Ascending aorta (tissue), 2 donors: ENCODE data around the gene KRT85. TPM values are rescaled to one million over a fixed set of nuclear protein-coding genes. Genes with fewer than 3 reads are reported as not detected.

Experiments
- DNase-seq, 2 donors: peaks; one replicate each; pipeline ENCODE4 v3.0.0-alpha.2; 2019; ENCODE audit warnings: low spot score in 2 of 2
- H3K27ac ChIP-seq, 2 donors: fragments of 200-600 bp; sonication (generic); one replicate each; pipeline ENCODE4 v1.5.1; 2016 to 2017; ENCODE audit warnings: mild to moderate bottlenecking in 1 of 2
- H3K27me3 ChIP-seq: fragments of 200-600 bp; sonication (generic); one replicate; pipeline ENCODE4 v1.5.1; 2017
- H3K36me3 ChIP-seq, 2 donors: fragments of 200-600 bp; sonication (generic); one replicate each; pipeline ENCODE4 v1.5.1; 2016
- H3K4me1 ChIP-seq, 2 donors: fragments of 200-600 bp; sonication (generic); one replicate each; pipeline ENCODE4 v1.5.1; 2016 to 2017; ENCODE audit warnings: mild to moderate bottlenecking in 1 of 2
- H3K4me3 ChIP-seq, 2 donors: fragments of 200-600 bp; sonication (generic); one replicate each; pipeline ENCODE4 v1.5.1; 2016 to 2017; ENCODE audit warnings: mild to moderate bottlenecking in 1 of 2
- H3K9me3 ChIP-seq, 2 donors: fragments of 200-600 bp; sonication (generic); one replicate each; pipeline ENCODE4 v1.5.1; 2016
- intact Hi-C: fragments of 100-400 bp; cut with DNase I; formaldehyde crosslinking; loops from one replicate; pipeline ENCODE4 v1.15.1; 2023
- total RNA-seq: library from RNA; depleted of rRNA; stranded (reverse); fragments of >200 nt; gene quantifications from one replicate; pipeline ENCODE4 v1.1.0, GENCODE V29; 2016
- TF ChIP-seq, protein P1 (sequence below), 3 experiments: fragments of 200-600 bp in 2 of 3; fragments of 450-650 bp in 1 of 3; sonication (generic) in 2 of 3; IDR thresholded peaks; one replicate each; pipeline ENCODE4 v1.5.1; 2016 to 2019; ENCODE audit warnings: antibody characterized with exemption in 3 of 3, mild to moderate bottlenecking in 1 of 3, moderate library complexity in 1 of 3

The KRT85 gene
- total RNA-seq, 1 donor from 2014 or later = not detected

DNA sequence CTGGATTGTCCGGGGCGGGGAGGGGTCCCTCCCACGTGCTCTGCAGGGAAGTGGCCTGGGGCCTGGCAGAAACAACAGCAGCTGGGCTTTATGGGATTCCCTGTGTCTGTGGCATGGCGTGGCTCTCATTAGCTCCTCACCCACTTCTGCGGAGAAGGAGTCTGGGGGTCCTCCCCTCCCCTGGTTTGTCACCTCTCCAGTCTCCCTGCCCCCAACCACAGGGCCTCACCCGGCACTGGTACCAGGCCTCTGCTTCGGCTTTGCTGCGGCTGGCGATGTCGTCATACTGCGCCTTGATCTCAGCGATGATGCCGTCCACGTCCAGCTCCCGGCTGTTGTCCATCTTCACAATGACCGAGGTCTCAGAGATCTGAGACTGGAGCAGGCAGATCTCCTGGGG, 32.5 kb upstream of the KRT85 start:
- no peak overlapping the region for H3K27ac ChIP-seq
- TF ChIP-seq, protein P1, sequence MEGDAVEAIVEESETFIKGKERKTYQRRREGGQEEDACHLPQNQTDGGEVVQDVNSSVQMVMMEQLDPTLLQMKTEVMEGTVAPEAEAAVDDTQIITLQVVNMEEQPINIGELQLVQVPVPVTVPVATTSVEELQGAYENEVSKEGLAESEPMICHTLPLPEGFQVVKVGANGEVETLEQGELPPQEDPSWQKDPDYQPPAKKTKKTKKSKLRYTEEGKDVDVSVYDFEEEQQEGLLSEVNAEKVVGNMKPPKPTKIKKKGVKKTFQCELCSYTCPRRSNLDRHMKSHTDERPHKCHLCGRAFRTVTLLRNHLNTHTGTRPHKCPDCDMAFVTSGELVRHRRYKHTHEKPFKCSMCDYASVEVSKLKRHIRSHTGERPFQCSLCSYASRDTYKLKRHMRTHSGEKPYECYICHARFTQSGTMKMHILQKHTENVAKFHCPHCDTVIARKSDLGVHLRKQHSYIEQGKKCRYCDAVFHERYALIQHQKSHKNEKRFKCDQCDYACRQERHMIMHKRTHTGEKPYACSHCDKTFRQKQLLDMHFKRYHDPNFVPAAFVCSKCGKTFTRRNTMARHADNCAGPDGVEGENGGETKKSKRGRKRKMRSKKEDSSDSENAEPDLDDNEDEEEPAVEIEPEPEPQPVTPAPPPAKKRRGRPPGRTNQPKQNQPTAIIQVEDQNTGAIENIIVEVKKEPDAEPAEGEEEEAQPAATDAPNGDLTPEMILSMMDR (IDR thresholded peaks at IDR 0.05) = no peak

DNA sequence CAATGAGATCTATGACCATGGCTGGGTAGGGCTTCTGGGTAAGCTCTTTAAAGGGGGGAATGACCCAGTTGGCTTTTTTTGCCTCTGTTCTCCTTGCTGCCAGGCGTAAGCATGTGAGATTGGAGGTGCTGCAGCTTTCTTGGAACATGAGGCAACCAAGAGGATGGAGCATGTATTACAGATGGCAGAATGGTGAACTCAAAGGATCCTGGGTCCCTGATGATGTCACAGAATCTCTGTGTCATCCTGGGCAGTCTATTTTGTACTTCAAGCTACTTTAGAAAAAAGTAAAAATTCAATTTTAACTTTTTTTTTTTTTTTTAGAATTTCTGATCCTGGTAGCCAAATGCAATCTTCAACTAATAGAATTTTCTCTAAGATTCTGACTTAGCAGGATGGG, 30.9 kb upstream of the KRT85 start:
- Histone ChIP-seq H3K27me3 (no peaks in the 10 kb centered on the region), H3K27ac (no peak overlapping the region), H3K9me3 (no peaks in the 10 kb centered on the region), H3K4me1 (no peaks in the 10 kb centered on the region), H3K36me3 (no peaks in the 10 kb centered on the region), H3K4me3 (no peak overlapping the region)
- intact Hi-C loops = no loop called here
- no peak for DNase-seq
- TF ChIP-seq, protein P1 (IDR thresholded peaks at IDR 0.05) = no peak

More for the DNA sequence above, 32.5 kb upstream of the KRT85 start:
- Histone ChIP-seq H3K27me3 (no peaks in the 10 kb centered on the region), H3K36me3 (no peaks in the 10 kb centered on the region), H3K9me3 (no peaks in the 10 kb centered on the region), H3K4me1 (no peaks in the 10 kb centered on the region), H3K4me3 (no peak overlapping the region)
- intact Hi-C loops = no loop called here
- DNase-seq = no peak

DNA sequence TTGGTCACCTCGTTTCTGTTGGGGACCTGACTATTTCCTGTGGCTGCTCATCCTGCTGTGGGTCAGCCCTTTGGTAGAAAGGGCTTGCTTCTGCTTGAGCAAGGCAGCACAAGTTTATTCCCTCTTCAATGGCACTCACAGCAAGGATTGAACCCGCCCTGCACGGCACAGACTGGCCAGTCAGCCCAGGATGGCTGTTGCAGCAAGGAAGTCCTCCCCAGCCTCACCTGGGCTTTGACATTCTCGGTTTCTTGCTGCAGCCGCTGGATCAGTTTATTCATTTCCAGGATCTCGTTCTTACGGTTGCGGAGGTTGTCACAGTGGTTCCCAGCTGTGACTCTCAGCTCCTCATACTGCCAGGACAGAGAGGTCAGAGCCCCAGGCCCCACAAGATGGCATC, 29.4 kb upstream of the KRT85 start:
- H3K27me3 ChIP-seq = no peaks in the 10 kb centered on the region
- no peak for DNase-seq
- H3K9me3 ChIP-seq = no peaks in the 10 kb centered on the region
- H3K4me3 ChIP-seq = no peak overlapping the region
- intact Hi-C loops = no loop called here
- H3K36me3 ChIP-seq = no peaks in the 10 kb centered on the region
- TF ChIP-seq, protein P1 (IDR thresholded peaks at IDR 0.05) = no peak
- no peak overlapping the region for H3K27ac ChIP-seq
- no peaks in the 10 kb centered on the region for H3K4me1 ChIP-seq

DNA sequence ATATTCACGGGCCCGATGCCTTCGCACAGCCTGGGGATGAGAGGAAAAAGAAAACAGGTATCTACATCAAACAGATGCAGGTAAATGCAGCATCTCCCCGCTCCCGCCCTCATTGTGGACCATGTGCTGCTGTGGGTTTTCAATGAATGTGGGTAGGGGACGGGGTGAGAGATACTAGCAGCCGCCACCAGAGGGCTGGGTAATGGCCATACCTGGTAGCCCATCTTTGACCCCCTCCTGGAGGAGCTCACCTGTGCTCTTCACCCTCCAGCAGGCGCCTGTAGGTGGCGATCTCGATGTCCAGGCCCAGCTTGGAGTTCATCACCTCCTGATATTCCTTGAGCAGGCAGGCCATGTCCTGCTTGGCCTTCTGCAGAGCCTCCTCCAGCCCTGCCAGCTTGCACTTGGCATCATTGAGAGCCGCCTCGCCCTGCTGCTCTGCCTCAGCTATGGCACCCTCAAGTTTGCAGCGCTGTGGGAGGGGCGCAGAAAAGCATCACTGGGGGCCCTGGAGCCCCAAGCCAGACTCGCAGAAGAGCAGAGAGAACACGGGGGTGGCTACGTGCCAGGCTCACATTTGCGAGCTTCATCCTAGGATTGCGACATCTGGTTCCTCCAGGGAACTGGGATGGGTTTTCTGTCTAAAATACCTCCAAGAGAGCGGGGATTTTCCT, 28.6 kb upstream of the KRT85 start:
- intact Hi-C loops = no loop called here
- no peak for DNase-seq

DNA sequence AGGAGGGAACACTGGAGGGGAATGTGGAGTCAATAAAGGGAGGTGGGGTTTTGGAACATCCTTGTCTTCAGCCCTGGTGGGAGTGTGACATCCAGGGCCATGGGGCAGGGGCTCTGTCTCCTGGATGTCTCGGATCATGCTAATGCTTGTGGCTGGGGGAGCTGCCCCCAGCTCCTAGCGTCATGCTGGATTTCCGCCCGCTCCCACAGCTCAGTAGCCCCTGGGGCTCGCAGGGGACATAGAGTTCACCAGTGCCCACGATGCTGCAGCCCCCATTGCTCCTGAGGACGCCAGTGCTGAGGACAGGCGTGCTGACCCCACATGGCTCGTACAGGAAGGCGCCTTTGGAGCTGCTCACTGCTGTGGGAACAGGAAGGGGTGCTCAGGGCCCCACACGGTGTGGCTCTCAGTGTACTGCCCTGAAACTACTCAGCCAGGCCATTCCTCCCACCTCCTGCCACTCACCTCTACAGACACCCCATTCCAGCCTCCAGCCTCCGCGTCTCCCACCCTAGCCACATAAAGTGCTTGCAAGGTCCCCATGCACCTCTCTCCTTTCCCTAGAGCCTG, 27.6 kb upstream of the KRT85 start:
- no peak overlapping the region for H3K27ac ChIP-seq
- no peaks in the 10 kb centered on the region for H3K4me1 ChIP-seq
- H3K36me3 ChIP-seq = no peaks in the 10 kb centered on the region
- DNase-seq = no peak
- TF ChIP-seq, protein P1 (IDR thresholded peaks at IDR 0.05) = no peak
- intact Hi-C loops = no loop called here
- no peak overlapping the region for H3K4me3 ChIP-seq
- H3K27me3 ChIP-seq = no peaks in the 10 kb centered on the region
- H3K9me3 ChIP-seq = no peaks in the 10 kb centered on the region

More for the DNA sequence above, 28.6 kb upstream of the KRT85 start:
- Histone ChIP-seq H3K4me1 (no peaks in the 10 kb centered on the region), H3K9me3 (no peaks in the 10 kb centered on the region), H3K4me3 (no peak overlapping the region), H3K36me3 (no peaks in the 10 kb centered on the region), H3K27me3 (no peaks in the 10 kb centered on the region), H3K27ac (no peak overlapping the region)
- TF ChIP-seq, protein P1 (IDR thresholded peaks at IDR 0.05) = no peak
